Esophagus (tissue), 2 donors: Measurements from ENCODE around the gene HMGCS2. TPM values are rescaled to one million over a fixed set of nuclear protein-coding genes. Genes with fewer than 3 reads are reported as not detected.
A peak's percentile ranks its signal among the peaks of the same experiment; 100 is the strongest.
"Not testable (repeated sequence)": the region's sequence is repeated elsewhere in the genome, so short reads cannot be mapped to it uniquely, and the experiment has no call there.

Experiments
- H3K27ac ChIP-seq, 2 donors: one replicate each; pipeline ENCODE4 v1.5.1; 2013; ENCODE audit warnings: low read depth in 2 of 2, mild to moderate bottlenecking in 2 of 2, inconsistent platforms in 1 of 2, low read length in 1 of 2, moderate library complexity in 1 of 2
- H3K27me3 ChIP-seq, 2 donors: one replicate each; pipeline ENCODE4 v1.6.1; 2013; ENCODE audit warnings: low read length in 2 of 2, control low read depth in 1 of 2, mild to moderate bottlenecking in 1 of 2; ENCODE audit not compliant: insufficient read depth in 2 of 2, control insufficient read depth in 1 of 2
- H3K36me3 ChIP-seq, 2 donors: one replicate each; pipeline ENCODE4 v1.6.1; 2013; ENCODE audit warnings: low read length in 1 of 2; ENCODE audit not compliant: control insufficient read depth in 2 of 2, insufficient read depth in 2 of 2
- H3K4me1 ChIP-seq, 2 donors: one replicate each; pipeline ENCODE4 v1.6.1; 2013; ENCODE audit warnings: low read length in 1 of 2; ENCODE audit not compliant: control insufficient read depth in 2 of 2, insufficient read depth in 2 of 2
- H3K4me3 ChIP-seq, 2 donors: one replicate each; pipeline ENCODE4 v1.5.1; 2013; ENCODE audit warnings: low read length in 2 of 2, mild to moderate bottlenecking in 2 of 2, low read depth in 1 of 2, moderate library complexity in 1 of 2
- H3K9me3 ChIP-seq, 2 donors: one replicate each; pipeline ENCODE4 v1.6.1; 2013; ENCODE audit warnings: mild to moderate bottlenecking in 2 of 2, low read depth in 1 of 2, low read length in 1 of 2, moderate library complexity in 1 of 2; ENCODE audit not compliant: control insufficient read depth in 2 of 2, insufficient read depth in 1 of 2
- WGBS, 2 donors: extraction: QIAGEN DNeasy Blood & Tissue Kit; methylation state at CpG; one replicate each; pipeline ENCODE4 v1.1.7; 2013; 5-methylcytosine and 5-hydroxymethylcytosine counted together
- polyA plus RNA-seq, 2 donors: library from polyadenylated mRNA; stranded (reverse); fragments of 200-250 nt; gene quantifications; one replicate each; pipeline ENCODE4 v1.2.3, GENCODE V29; 2013
- donor health status: healthy with polysubstance abuse.
- donor health status: Bipolar disorder and iron deficiency.

HMGCS2 gene
- polyA plus RNA-seq, 2 donors, result 1.3 to 5.8 TPM

GRCh38 chr1:119713749-119714456 is 54.8 kb downstream of the HMGCS2 start:
- WGBS, 2 donors, result 54 to 67% methylated on average over 6 of the region's 6 CpGs
- peak overlapping the region in 1 of 2 donors; percentile 86 for H3K4me3 ChIP-seq
- peaks cover 5 to 13% of the 10 kb centered on the region in 2 donors for H3K4me1 ChIP-seq
- no peaks in the 10 kb centered on the region for H3K36me3 ChIP-seq
- H3K9me3 ChIP-seq, result no peaks in the 10 kb centered on the region
- peak overlapping the region; percentile 41 to 69 for H3K27ac ChIP-seq
- no peaks in the 10 kb centered on the region for H3K27me3 ChIP-seq

GRCh38 chr1:119713039-119713748 is 55.5 kb downstream of the HMGCS2 start:
- Histone ChIP-seq H3K27me3 (no peaks in the 10 kb centered on the region), H3K4me1 (peaks cover 5 to 13% of the 10 kb centered on the region in 2 donors), H3K36me3 (no peaks in the 10 kb centered on the region), H3K27ac (peak overlapping the region; percentile 41 to 69), H3K9me3 (no peaks in the 10 kb centered on the region), H3K4me3 (peak overlapping the region in 1 of 2 donors; percentile 86)
- WGBS, 2 donors, result 29 to 33% methylated on average over 17 of the region's 17 CpGs

DNA sequence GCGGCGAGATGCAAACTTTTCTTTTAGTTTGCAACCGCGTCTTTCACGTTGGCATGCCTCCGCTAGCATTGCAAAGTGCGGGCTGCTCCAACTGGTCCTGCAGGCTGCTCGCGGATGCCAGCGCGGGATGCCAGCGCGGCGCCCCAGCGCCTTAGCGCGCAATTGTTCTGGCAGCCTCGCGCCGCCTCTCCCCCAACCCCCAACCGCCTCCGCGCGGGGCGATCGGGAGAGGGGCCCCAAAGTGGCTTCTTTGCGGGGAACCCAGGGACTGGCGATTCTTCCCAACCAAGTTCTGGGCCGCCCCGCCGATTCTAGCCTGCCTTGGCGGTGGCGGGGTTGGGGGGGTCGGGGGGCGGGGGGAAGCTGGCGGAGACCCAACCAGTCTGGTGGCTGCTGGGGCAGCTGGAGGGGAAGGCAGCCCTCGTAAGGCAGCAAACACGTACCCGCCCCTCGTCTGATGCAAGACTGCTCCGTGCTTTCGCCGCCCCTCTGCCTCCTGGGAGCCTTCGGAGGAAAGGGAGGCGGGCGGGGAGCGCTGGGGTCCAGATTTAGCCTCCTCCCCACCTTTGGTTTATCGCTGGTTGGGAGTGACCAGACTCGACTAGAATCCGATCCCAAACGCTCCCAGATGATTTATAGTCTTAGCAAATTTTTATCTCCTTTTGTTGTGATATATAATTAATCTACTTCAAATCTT is 56.2 kb downstream of the HMGCS2 start:
- Histone ChIP-seq H3K27ac (peak overlapping the region; percentile 63 to 82), H3K27me3 (no peaks in the 10 kb centered on the region), H3K9me3 (no peaks in the 10 kb centered on the region), H3K4me1 (peaks cover 5 to 13% of the 10 kb centered on the region in 2 donors), H3K4me3 (peak overlapping the region; percentile 58 to 86), H3K36me3 (no peaks in the 10 kb centered on the region)
- WGBS, 2 donors, result 1% methylated on average over 46 to 51 of the region's 51 CpGs

- 1% methylated on average over 27 of the region's 27 CpGs for WGBS, 2 donors
- Histone ChIP-seq H3K9me3 (no peaks in the 10 kb centered on the region), H3K4me3 (peak within 1 kb of the TSS; percentile 58 to 86), H3K36me3 (no peaks in the 10 kb centered on the region), H3K4me1 (peaks cover 5 to 13% of the 10 kb centered on the region in 2 donors), H3K27ac (peak within 1 kb of the TSS; percentile 63 to 82), H3K27me3 (no peaks in the 10 kb centered on the region)
Observed at GRCh38 chr1:119711804-119712341, 56.8 kb downstream of the HMGCS2 start, which contains the start of gene PHGDH. PHGDH (plus strand) TSS chr1:119711934; CDS start chr1:119712023, 89 bp downstream.

GRCh38 chr1:119711356-119711803 is 57.3 kb downstream of the HMGCS2 start:
- H3K36me3 ChIP-seq, H3K27me3 ChIP-seq, H3K27ac ChIP-seq, H3K9me3 ChIP-seq: not testable (repeated sequence)
- H3K4me3 ChIP-seq, result peak overlapping the region in 1 of 2 donors; percentile 86
- 9 to 11% methylated on average over 8 of the region's 10 CpGs for whole genome bisulfite sequencing, 2 donors
- peaks cover 5 to 13% of the 10 kb centered on the region in 2 donors for H3K4me1 ChIP-seq

DNA sequence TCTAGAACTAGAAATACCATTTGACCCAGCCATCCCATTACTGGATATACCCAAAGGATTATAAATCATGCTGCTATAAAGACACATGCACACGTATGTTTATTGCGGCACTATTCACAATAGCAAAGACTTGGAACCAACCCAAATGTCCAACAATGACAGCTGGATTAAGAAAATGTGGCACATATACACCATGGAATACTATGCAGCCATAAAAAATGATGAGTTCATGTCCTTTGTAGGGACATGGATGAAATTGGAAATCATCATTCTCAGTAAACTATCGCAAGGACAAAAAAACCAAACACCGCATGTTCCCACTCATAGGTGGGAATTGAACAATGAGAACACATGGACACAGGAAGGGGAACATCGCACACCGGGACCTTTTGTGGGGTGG is 62.1 kb downstream of the HMGCS2 start:
- not testable (repeated sequence) for H3K27me3 ChIP-seq, H3K4me1 ChIP-seq, H3K36me3 ChIP-seq, H3K4me3 ChIP-seq, H3K27ac ChIP-seq, H3K9me3 ChIP-seq
- WGBS, 2 donors, result 91 to 94% methylated on average over 6 of the region's 6 CpGs

- no peaks in the 10 kb centered on the region for H3K27me3 ChIP-seq
- peaks cover 3 to 7% of the 10 kb centered on the region in 2 donors for H3K9me3 ChIP-seq
- no peaks in the 10 kb centered on the region for H3K36me3 ChIP-seq
- H3K27ac ChIP-seq, result no peak overlapping the region
- WGBS, 2 donors, result 76 to 77% methylated on average over 6 of the region's 6 CpGs
- no peak overlapping the region for H3K4me3 ChIP-seq
- H3K4me1 ChIP-seq, result no peaks in the 10 kb centered on the region
Observed at GRCh38 chr1:119703666-119704450, 64.8 kb downstream of the HMGCS2 start.

- WGBS, 2 donors, result 75 to 80% methylated on average over 2 of the region's 2 CpGs
- H3K27me3 ChIP-seq, result no peaks in the 10 kb centered on the region
- no peak overlapping the region for H3K4me3 ChIP-seq
- peaks cover 3 to 7% of the 10 kb centered on the region in 2 donors for H3K9me3 ChIP-seq
- H3K36me3 ChIP-seq, result no peaks in the 10 kb centered on the region
- no peak overlapping the region for H3K27ac ChIP-seq
- H3K4me1 ChIP-seq, result no peaks in the 10 kb centered on the region
Observed at GRCh38 chr1:119702384-119702783, 66.3 kb downstream of the HMGCS2 start.

GRCh38 chr1:119701659-119702058 is 67.0 kb downstream of the HMGCS2 start:
- Histone ChIP-seq H3K27ac (no peak overlapping the region), H3K36me3 (no peaks in the 10 kb centered on the region), H3K27me3 (no peaks in the 10 kb centered on the region), H3K4me3 (no peak overlapping the region), H3K9me3 (peaks cover 3 to 7% of the 10 kb centered on the region in 2 donors), H3K4me1 (peaks cover 0 to 4% of the 10 kb centered on the region in 2 donors)
